HL-60 (cell line): Measurements from ENCODE around the gene SOBP.

Experiments
- DNase-seq, 2 experiments: peaks; one replicate each; pipeline ENCODE4 v3.0.0-alpha.2; 2010 to 2020; ENCODE audit warnings: low read depth in 1 of 2, low spot score in 1 of 2
- H3K27ac ChIP-seq: fragments of 250-450 bp; sonication (Bioruptor Pico); replicated peaks from 2 replicates; pipeline ENCODE4 v1.5.1; 2020; ENCODE audit warnings: mild to moderate bottlenecking, moderate library complexity
- H3K27me3 ChIP-seq: fragments of 250-450 bp; sonication (Bioruptor Pico); 2 replicates; pipeline ENCODE4 v1.5.1; 2021; ENCODE audit warnings: mild to moderate bottlenecking, moderate library complexity; ENCODE audit not compliant: insufficient read depth, poor library complexity, severe bottlenecking
- H3K4me3 ChIP-seq: replicated peaks from 2 replicates; pipeline ENCODE4 v1.5.1; 2011; ENCODE audit warnings: mild to moderate bottlenecking, control low read depth, low read length; ENCODE audit not compliant: insufficient read depth
- CTCF ChIP-seq: IDR thresholded peaks from one replicate; pipeline ENCODE4 v1.5.1; 2011; ENCODE audit warnings: low read length, control low read depth, inconsistent platforms; ENCODE audit not compliant: insufficient read depth
- GABPA ChIP-seq: IDR thresholded peaks from 2 replicates; pipeline ENCODE4 v1.6.1; 2012; ENCODE audit warnings: low read depth
- POLR2AphosphoS5 ChIP-seq: IDR thresholded peaks from 2 replicates; pipeline ENCODE4 v1.6.1; 2012; ENCODE audit warnings: low read depth
- REST ChIP-seq: IDR thresholded peaks from 2 replicates; pipeline ENCODE4 v1.6.1; 2012; ENCODE audit warnings: low read depth; ENCODE audit not compliant: insufficient replicate concordance
- SPI1 ChIP-seq: IDR thresholded peaks from 2 replicates; pipeline ENCODE4 v1.6.1; 2012; ENCODE audit warnings: low read depth, mild to moderate bottlenecking, borderline replicate concordance

SOBP gene

GRCh38 chr6:107624541-107624940, 134.6 kb downstream of the SOBP start:
- DNase-seq = no peak
- H3K27ac ChIP-seq = no peak overlapping the region
- TF ChIP-seq SPI1 = no peak
- TF ChIP-seq GABPA = no peak
- TF ChIP-seq POLR2AphosphoS5 = no peak
- no peak for TF ChIP-seq CTCF
- no peak for TF ChIP-seq REST
- no peaks in the 10 kb centered on the region for H3K27me3 ChIP-seq
- no peak overlapping the region for H3K4me3 ChIP-seq

GRCh38 chr6:107625264-107625663, 135.3 kb downstream of the SOBP start:
- TF ChIP-seq POLR2AphosphoS5 (no peak), CTCF (no peak), REST (no peak), GABPA (no peak), SPI1 (no peak)
- DNase-seq = no peak

GRCh38 chr6:107626645-107627044, 136.7 kb downstream of the SOBP start:
- H3K27ac ChIP-seq = no peak overlapping the region
- H3K4me3 ChIP-seq = no peak overlapping the region
- no peak for DNase-seq
- no peak for TF ChIP-seq POLR2AphosphoS5
- no peaks in the 10 kb centered on the region for H3K27me3 ChIP-seq

More at GRCh38 chr6:107625264-107625663, 135.3 kb downstream of the SOBP start:
- H3K4me3 ChIP-seq = no peak overlapping the region
- H3K27me3 ChIP-seq = no peaks in the 10 kb centered on the region
- no peak overlapping the region for H3K27ac ChIP-seq

GRCh38 chr6:107627969-107628368, 138.1 kb downstream of the SOBP start:
- Histone ChIP-seq H3K4me3 (no peak overlapping the region), H3K27me3 (no peaks in the 10 kb centered on the region), H3K27ac (no peak overlapping the region)
- DNase-seq = no peak
- TF ChIP-seq CTCF (no peak), GABPA (no peak), POLR2AphosphoS5 (no peak), REST (no peak)
